Osteoblast (primary cell): ENCODE measurements around the gene DNMT1. TPM values are rescaled to one million over a fixed set of nuclear protein-coding genes. Genes with fewer than 3 reads are reported as not detected.

ENCODE experiments used
- DNase-seq: peaks from one replicate; pipeline ENCODE4 v3.0.0; 2011; ENCODE audit warnings: low spot score, mixed read lengths; ENCODE audit not compliant: insufficient read length; ENCODE audit errors: missing footprints
- H2AFZ ChIP-seq: 2 replicates; pipeline ENCODE4 v1.6.0; 2011; ENCODE audit warnings: mild to moderate bottlenecking, low read length
- H3K27ac ChIP-seq: 2 replicates; pipeline ENCODE4 v1.5.1; 2011; ENCODE audit warnings: mild to moderate bottlenecking, low read depth, low read length, moderate library complexity
- H3K27me3 ChIP-seq: 2 replicates; pipeline ENCODE4 v1.6.0; 2012; ENCODE audit warnings: mild to moderate bottlenecking, control low read depth, inconsistent platforms, low read length, moderate library complexity; ENCODE audit not compliant: insufficient read depth
- H3K36me3 ChIP-seq: 2 replicates; pipeline ENCODE4 v1.5.1; 2011; ENCODE audit warnings: mild to moderate bottlenecking, low read length, control low read depth, moderate library complexity; ENCODE audit not compliant: insufficient read depth
- H3K4me1 ChIP-seq: 2 replicates; pipeline ENCODE4 v1.5.1; 2011; ENCODE audit warnings: mild to moderate bottlenecking, low read length, control low read depth, moderate library complexity; ENCODE audit not compliant: insufficient read depth
- H3K4me2 ChIP-seq: 2 replicates; pipeline ENCODE4 v1.6.0; 2011; ENCODE audit warnings: mild to moderate bottlenecking, low read length; ENCODE audit not compliant: insufficient read depth
- H3K4me3 ChIP-seq: fragments of 200-600 bp; sonication (generic); 3 replicates; pipeline ENCODE4 v1.5.1; 2012; ENCODE audit warnings: mild to moderate bottlenecking, low read length, inconsistent platforms; ENCODE audit not compliant: insufficient read depth
- H3K79me2 ChIP-seq: 2 replicates; pipeline ENCODE4 v1.6.0; 2012; ENCODE audit warnings: mild to moderate bottlenecking, low read length, control low read depth, inconsistent platforms; ENCODE audit not compliant: insufficient read depth
- H3K9me3 ChIP-seq: 2 replicates; pipeline ENCODE4 v1.5.1; 2011; ENCODE audit warnings: low read depth, low read length, control low read depth
- H4K20me1 ChIP-seq: 2 replicates; pipeline ENCODE4 v1.6.0; 2012; ENCODE audit warnings: mild to moderate bottlenecking, low read length, control low read depth; ENCODE audit not compliant: insufficient read depth
- CTCF ChIP-seq: IDR thresholded peaks from 2 replicates; pipeline ENCODE4 v1.5.1; 2011; ENCODE audit warnings: mild to moderate bottlenecking, low read depth, low read length, moderate library complexity; ENCODE audit errors: extremely low read depth
- total RNA-seq: library from RNA; depleted of rRNA; stranded (reverse); fragments of >200 nt; gene quantifications from 2 replicates; pipeline ENCODE4 v1.2.3, GENCODE V29; 2012

DNMT1 gene
- total RNA-seq, 1 donor, result 33.7 TPM

GRCh38 chr19:10211691-10212090 lies 16.9 kb upstream of the DNMT1 start:
- Histone ChIP-seq H3K9me3 (no peaks in the 10 kb centered on the region), H3K27ac (no peak overlapping the region), H3K79me2 (no peaks in the 10 kb centered on the region), H3K27me3 (no peaks in the 10 kb centered on the region), H3K36me3 (no peaks in the 10 kb centered on the region), H3K4me3 (no peak overlapping the region), H4K20me1 (no peaks in the 10 kb centered on the region), H2AFZ (no peak overlapping the region), H3K4me1 (peaks cover 13% of the 10 kb centered on the region), H3K4me2 (no peak overlapping the region)
- no peak for TF ChIP-seq CTCF
- peak; percentile 80 for DNase-seq

GRCh38 chr19:10211061-10211460 lies 16.3 kb upstream of the DNMT1 start:
- no peak for TF ChIP-seq CTCF
- DNase-seq, result no peak

GRCh38 chr19:10209315-10209714 lies 14.6 kb upstream of the DNMT1 start:
- no peaks in the 10 kb centered on the region for H4K20me1 ChIP-seq
- no peaks in the 10 kb centered on the region for H3K36me3 ChIP-seq
- H3K79me2 ChIP-seq, result no peaks in the 10 kb centered on the region
- peaks cover 18% of the 10 kb centered on the region for H3K4me1 ChIP-seq
- H2AFZ ChIP-seq, result no peak overlapping the region
- peak overlapping the region; percentile 45 for H3K27ac ChIP-seq
- peak overlapping the region; percentile 43 for H3K4me2 ChIP-seq
- H3K9me3 ChIP-seq, result no peaks in the 10 kb centered on the region
- no peak overlapping the region for H3K4me3 ChIP-seq
- TF ChIP-seq CTCF, result no peak
- peak; percentile 68 for DNase-seq
- H3K27me3 ChIP-seq, result no peaks in the 10 kb centered on the region

More at GRCh38 chr19:10211061-10211460, 16.3 kb upstream of the DNMT1 start:
- Histone ChIP-seq H3K4me1 (peaks cover 19% of the 10 kb centered on the region), H3K4me3 (no peak overlapping the region), H3K27me3 (no peaks in the 10 kb centered on the region), H3K4me2 (no peak overlapping the region), H4K20me1 (no peaks in the 10 kb centered on the region), H3K27ac (no peak overlapping the region), H2AFZ (no peak overlapping the region), H3K9me3 (no peaks in the 10 kb centered on the region), H3K79me2 (no peaks in the 10 kb centered on the region), H3K36me3 (no peaks in the 10 kb centered on the region)

- Histone ChIP-seq H3K4me2 (no peak overlapping the region), H3K9me3 (no peaks in the 10 kb centered on the region), H3K27me3 (no peaks in the 10 kb centered on the region), H2AFZ (no peak overlapping the region), H3K4me1 (peaks cover 18% of the 10 kb centered on the region), H3K27ac (peak overlapping the region; percentile 65), H3K36me3 (no peaks in the 10 kb centered on the region), H4K20me1 (no peaks in the 10 kb centered on the region), H3K79me2 (no peaks in the 10 kb centered on the region), H3K4me3 (no peak overlapping the region)
- no peak for TF ChIP-seq CTCF
- DNase-seq, result peak; percentile 10
Measured at GRCh38 chr19:10207026-10207425, 12.3 kb upstream of the DNMT1 start.
